Inferior parietal cortex (tissue), 1 donor: ENCODE data around the gene WASHC2A.
"Not testable (repeated sequence)": the region's sequence is repeated elsewhere in the genome, so short reads cannot be mapped to it uniquely, and the experiment has no call there.

Experiments used
- DNase-seq: peaks from one replicate; pipeline ENCODE4 v3.0.0-alpha.2; 2016; ENCODE audit errors: extremely low spot score

WASHC2A gene

DNA sequence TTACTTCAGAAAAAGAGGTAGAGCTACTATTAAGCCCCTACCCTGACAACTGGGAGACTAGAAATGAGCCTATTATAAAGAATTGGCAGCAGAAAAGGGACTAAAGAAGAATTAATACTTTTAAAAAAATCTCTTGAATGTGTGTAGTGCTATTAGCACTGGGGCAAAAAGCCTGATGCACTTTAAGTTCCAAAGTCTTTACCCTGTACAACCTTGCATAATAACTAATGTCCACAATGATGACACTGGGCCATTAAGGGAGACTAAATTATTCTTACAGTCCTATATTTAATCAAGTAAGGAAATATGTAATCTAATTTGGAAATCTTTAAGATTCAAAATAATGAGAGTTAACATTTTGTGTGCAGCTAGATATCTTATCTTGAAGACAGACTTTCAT is 90.1 kb downstream of the WASHC2A start:
- DNase-seq: not testable (repeated sequence)

DNA sequence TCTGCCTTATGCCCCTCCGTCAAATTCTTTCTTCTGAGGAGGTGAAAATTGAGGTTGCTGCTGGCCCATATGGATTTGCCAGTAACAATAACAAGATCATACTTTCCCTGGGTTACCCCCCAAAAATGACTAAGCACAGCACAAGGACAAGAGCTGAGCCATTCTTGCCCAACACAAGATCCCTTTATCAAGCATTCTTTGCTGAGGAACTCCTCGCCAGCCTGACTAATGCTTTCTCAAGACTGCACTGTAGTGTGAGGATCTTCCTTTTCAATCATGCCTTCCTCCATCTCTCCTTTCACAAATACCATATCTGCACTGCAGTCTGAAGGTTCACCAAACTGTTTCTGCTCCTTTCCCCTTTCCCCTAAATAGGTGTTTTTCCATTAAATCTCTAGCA is 92.1 kb downstream of the WASHC2A start:
- not testable (repeated sequence) for DNase-seq

DNA sequence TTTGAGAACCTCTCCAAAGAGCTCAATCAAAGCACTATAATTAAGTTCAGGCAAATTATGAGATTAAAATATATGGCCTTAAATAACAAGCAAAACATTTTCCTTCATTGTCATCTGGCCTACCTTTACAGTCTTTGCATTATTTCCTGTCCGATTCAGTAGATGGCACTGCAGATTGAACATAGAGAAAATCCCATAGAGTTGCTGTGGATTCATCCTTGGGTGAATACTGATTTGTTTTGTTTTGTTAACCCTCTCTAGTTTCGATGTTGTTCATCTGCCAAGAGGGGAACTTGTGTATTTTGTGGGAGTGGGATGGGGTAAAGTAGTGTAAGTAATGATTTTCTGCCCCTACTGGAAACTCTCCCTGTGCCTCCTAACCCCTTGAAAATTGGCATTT is 97.3 kb downstream of the WASHC2A start:
- DNase-seq: peak; percentile 9

DNA sequence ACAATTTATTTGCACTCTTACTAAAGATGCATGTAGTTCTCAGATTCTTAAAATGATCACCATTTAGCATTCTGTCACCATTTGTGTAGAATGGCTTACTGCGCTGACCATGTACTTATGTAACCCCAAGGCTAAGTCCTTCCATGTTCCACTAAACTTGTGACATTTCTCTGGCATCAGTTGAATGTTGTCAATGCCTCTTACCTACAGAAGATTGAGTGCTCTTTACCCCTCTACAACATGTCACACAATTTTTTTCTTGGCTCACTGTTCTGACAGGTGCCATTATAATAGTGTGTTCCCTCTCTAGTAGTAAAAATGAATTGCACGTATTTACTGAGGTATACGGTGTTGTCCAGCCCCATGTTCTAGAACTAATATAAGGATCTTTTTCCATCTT is 100.1 kb downstream of the WASHC2A start:
- not testable (repeated sequence) for DNase-seq

DNA sequence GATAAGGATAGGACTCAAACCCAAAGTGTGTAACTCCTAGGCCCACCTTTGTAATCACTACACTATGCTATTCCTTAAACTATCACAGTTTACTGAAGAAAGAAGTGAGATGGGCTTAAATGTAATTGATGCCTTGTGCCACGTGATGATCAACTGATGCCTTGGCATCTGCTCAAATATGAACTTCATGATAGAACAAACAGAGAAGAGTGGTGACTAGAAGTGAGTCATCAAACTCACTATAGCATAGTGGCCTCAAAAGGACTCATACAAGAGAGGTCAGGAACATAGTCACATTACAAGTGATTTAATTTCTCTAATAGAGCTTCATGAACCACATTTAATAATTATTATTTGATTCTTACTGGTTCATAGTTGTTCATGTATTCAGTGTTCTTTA is 101.8 kb downstream of the WASHC2A start:
- DNase-seq: not testable (repeated sequence)

DNA sequence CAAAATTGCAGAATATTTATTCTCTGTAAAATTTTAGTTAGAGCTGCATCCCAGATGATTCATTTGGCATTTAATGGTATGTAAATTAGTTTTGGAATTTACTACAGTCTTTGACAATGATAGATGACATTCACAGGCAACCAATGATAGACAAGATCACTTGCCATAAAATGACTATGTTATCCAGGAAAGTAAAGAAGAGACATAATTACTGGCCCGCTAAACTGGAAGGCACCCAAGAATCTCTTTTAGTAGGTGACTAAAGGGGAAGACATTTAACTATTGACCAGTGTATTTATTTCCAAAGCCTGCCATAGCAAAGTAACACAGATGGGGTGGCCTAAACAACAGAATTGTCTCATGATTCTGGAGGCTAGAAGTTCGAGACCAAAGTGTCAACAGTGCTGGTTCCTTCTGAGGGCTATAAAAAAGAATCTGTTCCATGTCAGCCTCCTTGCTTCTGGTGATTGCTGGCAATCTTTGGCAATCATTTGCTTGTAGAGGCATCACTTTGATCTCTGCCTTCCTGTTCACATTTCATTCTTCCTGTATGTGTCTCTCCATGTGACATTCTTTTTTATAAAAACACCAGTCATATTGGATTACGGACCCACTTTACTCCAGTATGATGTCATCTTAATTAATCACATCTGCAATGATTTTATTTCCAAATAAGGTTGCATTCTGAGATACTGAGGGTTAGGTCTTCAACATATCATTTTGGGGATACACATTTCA is 107.2 kb downstream of the WASHC2A start:
- DNase-seq: not testable (repeated sequence)
